ENCODE measurements around the gene CIB4.

The CIB4 gene

GRCh38 chr2:26541401-26542193 lies 99.6 kb downstream of the CIB4 start:
- ATAC-seq: no peak

GRCh38 chr2:26540961-26541360 lies 100.2 kb downstream of the CIB4 start:
- no peak for ATAC-seq

GRCh38 chr2:26540306-26540705 lies 100.9 kb downstream of the CIB4 start:
- ATAC-seq: no peak

GRCh38 chr2:26537826-26538475 lies 103.2 kb downstream of the CIB4 start:
- no peak for ATAC-seq

- ATAC-seq: no peak
Measured at GRCh38 chr2:26537069-26537825, 103.9 kb downstream of the CIB4 start.

GRCh38 chr2:26536371-26537068 lies 104.6 kb downstream of the CIB4 start:
- ATAC-seq: no peak

GRCh38 chr2:26535663-26536275 lies 105.4 kb downstream of the CIB4 start:
- ATAC-seq: no peak

GRCh38 chr2:26534865-26535662 lies 106.1 kb downstream of the CIB4 start:
- ATAC-seq: no peak

- ATAC-seq: no peak
Measured at GRCh38 chr2:26534098-26534864, 106.9 kb downstream of the CIB4 start.

GRCh38 chr2:26533661-26534060 lies 107.5 kb downstream of the CIB4 start:
- no peak for ATAC-seq

GRCh38 chr2:26532301-26533250 lies 108.6 kb downstream of the CIB4 start:
- ATAC-seq: no peak

Data from activated CD4-positive, CD25-positive, alpha-beta regulatory T cell treated with anti-CD3 and anti-CD28 coated beads, Interleukin-2, amount 50 U/mL, for 24 hours (primary cell).